MCF 10A (cell line): ENCODE results near the gene OR5P2. TPM values are rescaled to one million over a fixed set of nuclear protein-coding genes. Genes with fewer than 3 reads are reported as not detected.
"Not testable (repeated sequence)": the region's sequence is repeated elsewhere in the genome, so short reads cannot be mapped to it uniquely, and the experiment has no call there.

Experiments used
- BruUV-seq: library from RNA; stranded (reverse); fragments of 400-500 nt; replicated peaks from 2 replicates; lab custom pipeline; 2021; lab: Mats Ljungman, UMichigan
- CTCF ChIA-PET: fragments of 300-600 bp; sonication (Branson Sonifier 250); formaldehyde crosslinking; extraction: SDS; loops from one replicate; lab custom pipeline; 2021; ENCODE audit warnings: antibody characterized with exemption, inconsistent platforms; lab: Yijun Ruan, JAX
- POLR2A ChIA-PET: fragments of 300-600, 350-650 bp; sonication (Branson Sonifier 250); formaldehyde crosslinking; extraction: SDS; loops from one replicate; lab custom pipeline; 2020; ENCODE audit warnings: antibody characterized with exemption, inconsistent platforms; lab: Yijun Ruan, JAX
- DNase-seq: peaks from one replicate; pipeline ENCODE4 v3.0.0-alpha.2; 2018; ENCODE audit not compliant: unreplicated experiment
- H3K27ac Mint-ChIP-seq: one replicate; pipeline ENCODE4 v1.8.0; 2022; ENCODE audit warnings: mild to moderate bottlenecking, low read depth, mixed read lengths; ENCODE audit not compliant: unreplicated experiment
- H3K27me3 Mint-ChIP-seq: one replicate; pipeline ENCODE4 v1.8.0; 2022; ENCODE audit warnings: mixed read lengths; ENCODE audit not compliant: insufficient read depth, unreplicated experiment
- H3K36me3 Mint-ChIP-seq: one replicate; pipeline ENCODE4 v1.8.0; 2022; ENCODE audit warnings: mild to moderate bottlenecking, moderate library complexity, mixed read lengths; ENCODE audit not compliant: insufficient read depth, unreplicated experiment
- H3K4me1 Mint-ChIP-seq: one replicate; pipeline ENCODE4 v1.8.0; 2022; ENCODE audit warnings: mixed read lengths; ENCODE audit not compliant: insufficient read depth, unreplicated experiment
- H3K4me3 Mint-ChIP-seq: one replicate; pipeline ENCODE4 v1.8.0; 2022; ENCODE audit warnings: mild to moderate bottlenecking, moderate library complexity, mixed read lengths; ENCODE audit not compliant: unreplicated experiment
- H3K9me3 Mint-ChIP-seq: one replicate; pipeline ENCODE4 v1.8.0; 2022; ENCODE audit warnings: mixed read lengths; ENCODE audit not compliant: unreplicated experiment
- intact Hi-C: fragments of 100-400 bp; cut with micrococcal nuclease; formaldehyde crosslinking; loops from 2 replicates; pipeline ENCODE4 v1.14.1; 2022
- total RNA-seq: library from RNA; stranded (reverse); gene quantifications from 2 replicates; pipeline ENCODE4 v1.2.3, GENCODE V29; 2022
- TF ChIP-seq, protein P1 (sequence below): fragments of 200-600 bp; IDR thresholded peaks from one replicate; pipeline ENCODE4 v1.8.0; 2022; ENCODE audit warnings: antibody characterized with exemption, mild to moderate bottlenecking; ENCODE audit not compliant: unreplicated experiment

Gene OR5P2
- total RNA-seq, 1 experiment from 2014 or later, result not detected

- H3K27ac Mint-ChIP-seq, DNase-seq, CTCF ChIA-PET, H3K4me1 Mint-ChIP-seq, POLR2A ChIA-PET, H3K4me3 Mint-ChIP-seq, H3K27me3 Mint-ChIP-seq, BruUV-seq, intact Hi-C loops: not testable (repeated sequence)
- Mint-ChIP-seq H3K36me3 (peaks cover 11% of the 10 kb centered on the region), H3K9me3 (peaks cover 12% of the 10 kb centered on the region)
These were observed 13.6 kb upstream of the OR5P2 start for GRCh38 chr11:7810301-7810700.

- Mint-ChIP-seq H3K9me3 (no peaks in the 10 kb centered on the region), H3K36me3 (no peaks in the 10 kb centered on the region), H3K4me3 (no peak overlapping the region), H3K4me1 (no peaks in the 10 kb centered on the region), H3K27me3 (peaks cover 10% of the 10 kb centered on the region), H3K27ac (no peak overlapping the region)
- ChIA-PET POLR2A (interaction anchor here (0.6 kb wide), 1 partner anchor 97 kb away, joined by 3 read pairs; no protein-coding TSS in a partner anchor), CTCF (interaction anchor here (0.6 kb wide), 2 partner anchors 17 to 40 kb away, joined by 3 read pairs; no protein-coding TSS in a partner anchor)
- DNase-seq, result no peak
- no TSS peak for BruUV-seq
- intact Hi-C loops, result no loop called here
- TF ChIP-seq, protein P1, sequence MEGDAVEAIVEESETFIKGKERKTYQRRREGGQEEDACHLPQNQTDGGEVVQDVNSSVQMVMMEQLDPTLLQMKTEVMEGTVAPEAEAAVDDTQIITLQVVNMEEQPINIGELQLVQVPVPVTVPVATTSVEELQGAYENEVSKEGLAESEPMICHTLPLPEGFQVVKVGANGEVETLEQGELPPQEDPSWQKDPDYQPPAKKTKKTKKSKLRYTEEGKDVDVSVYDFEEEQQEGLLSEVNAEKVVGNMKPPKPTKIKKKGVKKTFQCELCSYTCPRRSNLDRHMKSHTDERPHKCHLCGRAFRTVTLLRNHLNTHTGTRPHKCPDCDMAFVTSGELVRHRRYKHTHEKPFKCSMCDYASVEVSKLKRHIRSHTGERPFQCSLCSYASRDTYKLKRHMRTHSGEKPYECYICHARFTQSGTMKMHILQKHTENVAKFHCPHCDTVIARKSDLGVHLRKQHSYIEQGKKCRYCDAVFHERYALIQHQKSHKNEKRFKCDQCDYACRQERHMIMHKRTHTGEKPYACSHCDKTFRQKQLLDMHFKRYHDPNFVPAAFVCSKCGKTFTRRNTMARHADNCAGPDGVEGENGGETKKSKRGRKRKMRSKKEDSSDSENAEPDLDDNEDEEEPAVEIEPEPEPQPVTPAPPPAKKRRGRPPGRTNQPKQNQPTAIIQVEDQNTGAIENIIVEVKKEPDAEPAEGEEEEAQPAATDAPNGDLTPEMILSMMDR, result no peak
These were observed 3.5 kb downstream of the OR5P2 start for GRCh38 chr11:7793233-7793632.

- no TSS peak for BruUV-seq
- DNase-seq, result no peak
- Mint-ChIP-seq H3K27me3 (no peaks in the 10 kb centered on the region), H3K27ac (no peak overlapping the region), H3K4me1 (no peaks in the 10 kb centered on the region), H3K36me3 (no peaks in the 10 kb centered on the region), H3K9me3 (no peaks in the 10 kb centered on the region), H3K4me3 (no peak overlapping the region)
- ChIA-PET POLR2A (no interaction called here), CTCF (no interaction called here)
- TF ChIP-seq, protein P1, result no peak
- intact Hi-C loops, result no loop called here
These were observed 9.5 kb downstream of the OR5P2 start for GRCh38 chr11:7787239-7787638.

- DNase-seq, result no peak
- H3K9me3 Mint-ChIP-seq, result no peaks in the 10 kb centered on the region
- intact Hi-C loops, result no loop called here
- no peaks in the 10 kb centered on the region for H3K27me3 Mint-ChIP-seq
- ChIA-PET CTCF (no interaction called here), POLR2A (no interaction called here)
- no peak overlapping the region for H3K4me3 Mint-ChIP-seq
- TF ChIP-seq, protein P1, result no peak
- H3K4me1 Mint-ChIP-seq, result no peaks in the 10 kb centered on the region
- no peak overlapping the region for H3K27ac Mint-ChIP-seq
- no peaks in the 10 kb centered on the region for H3K36me3 Mint-ChIP-seq
- no TSS peak for BruUV-seq
These were observed 21.1 kb downstream of the OR5P2 start for GRCh38 chr11:7775689-7776088.

- POLR2A ChIA-PET, H3K27ac Mint-ChIP-seq, H3K36me3 Mint-ChIP-seq, BruUV-seq, H3K9me3 Mint-ChIP-seq, intact Hi-C loops, CTCF ChIA-PET, H3K4me3 Mint-ChIP-seq, H3K4me1 Mint-ChIP-seq, DNase-seq, H3K27me3 Mint-ChIP-seq: not testable (repeated sequence)
These were observed 32.4 kb downstream of the OR5P2 start for GRCh38 chr11:7764301-7764700.
